HG03066 (cell line): ENCODE results near the gene IFI16.
"Not testable (repeated sequence)": the region's sequence is repeated elsewhere in the genome, so short reads cannot be mapped to it uniquely, and the experiment has no call there.

Experiments
- ATAC-seq: cut with Tn5 transposase; IDR thresholded peaks from one replicate; pipeline ENCODE4 v1.9.1; 2021; ENCODE audit warnings: low read depth; ENCODE audit not compliant: unreplicated experiment

IFI16 gene

DNA sequence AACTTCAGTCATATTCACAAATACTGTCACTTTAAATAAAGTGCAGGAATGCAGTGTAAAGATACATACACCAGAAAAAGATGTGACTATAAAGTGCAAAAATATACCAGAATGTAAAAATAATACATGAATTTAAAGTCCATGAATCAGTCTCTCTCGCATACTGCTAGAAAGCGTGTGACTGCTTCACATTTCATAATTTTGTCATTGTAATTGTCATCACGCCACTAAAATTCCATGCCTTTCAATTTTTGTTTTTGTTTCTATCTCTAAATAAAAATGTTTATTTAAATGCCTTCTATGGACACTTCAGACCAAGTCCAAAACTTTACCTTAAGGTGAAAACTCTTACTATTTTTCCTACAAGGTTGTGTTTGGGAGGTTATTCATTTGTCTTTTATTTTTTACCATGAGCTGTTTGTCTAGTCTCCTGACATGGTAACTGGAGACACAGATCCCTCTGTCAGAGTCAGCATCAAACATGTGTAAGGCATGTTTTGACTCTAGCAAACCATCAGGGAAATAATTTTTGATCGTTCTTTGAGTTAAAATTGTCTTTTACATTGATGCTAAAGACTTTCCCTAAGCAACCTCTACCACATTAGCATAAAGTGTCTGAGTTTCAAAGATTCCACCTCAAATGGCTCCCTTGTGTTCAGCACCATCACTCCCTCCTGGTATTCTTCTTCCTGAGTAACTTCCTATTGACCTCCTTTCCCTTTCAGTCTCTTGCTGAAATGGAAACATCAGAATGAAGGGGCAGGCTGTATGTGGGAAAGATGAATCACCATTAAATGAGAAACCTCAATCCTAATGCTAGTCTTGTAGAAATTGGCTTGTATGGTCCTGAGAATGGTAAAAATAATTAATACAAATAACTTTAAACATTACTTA is 80.8 kb downstream of the IFI16 start:
- no peak for ATAC-seq

DNA sequence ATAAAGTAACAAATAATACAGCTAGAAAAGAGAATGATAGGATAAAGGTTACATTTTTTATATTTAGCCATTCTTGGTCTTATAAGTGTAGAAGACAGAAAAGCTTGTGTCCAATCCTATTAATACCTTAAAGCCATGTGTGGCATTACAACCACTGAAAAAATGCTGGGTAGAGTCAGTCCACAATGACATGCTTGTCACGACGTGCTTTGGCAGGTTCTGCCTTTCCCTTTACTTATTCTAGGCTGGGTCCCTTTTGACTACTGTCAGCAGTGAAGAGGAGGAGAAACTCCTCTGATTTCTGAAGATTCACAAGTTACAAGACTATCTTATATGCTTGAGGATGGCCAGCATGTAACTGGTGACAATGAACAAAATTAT is 81.5 kb downstream of the IFI16 start:
- ATAC-seq, result no peak

DNA sequence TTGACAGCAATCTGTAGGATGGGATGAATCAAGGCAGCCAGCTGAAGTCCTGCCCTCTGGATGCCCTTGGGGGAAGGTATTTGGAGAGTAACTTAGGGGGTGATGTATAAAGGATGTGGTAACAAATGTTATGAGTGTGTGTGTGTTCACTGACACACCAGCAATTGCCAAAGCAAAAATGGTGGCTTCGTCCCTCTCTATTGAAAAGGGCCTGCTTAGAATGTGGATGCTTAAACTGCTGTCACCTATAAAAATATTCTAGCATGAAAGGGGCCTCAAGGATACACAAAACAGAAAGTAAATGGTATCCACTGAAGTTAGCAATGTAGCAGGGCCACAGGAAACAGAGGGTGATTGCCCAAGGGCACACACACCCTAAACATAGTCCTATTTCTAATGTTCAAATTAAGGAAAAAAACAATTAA is 81.9 kb downstream of the IFI16 start:
- ATAC-seq, result no peak

DNA sequence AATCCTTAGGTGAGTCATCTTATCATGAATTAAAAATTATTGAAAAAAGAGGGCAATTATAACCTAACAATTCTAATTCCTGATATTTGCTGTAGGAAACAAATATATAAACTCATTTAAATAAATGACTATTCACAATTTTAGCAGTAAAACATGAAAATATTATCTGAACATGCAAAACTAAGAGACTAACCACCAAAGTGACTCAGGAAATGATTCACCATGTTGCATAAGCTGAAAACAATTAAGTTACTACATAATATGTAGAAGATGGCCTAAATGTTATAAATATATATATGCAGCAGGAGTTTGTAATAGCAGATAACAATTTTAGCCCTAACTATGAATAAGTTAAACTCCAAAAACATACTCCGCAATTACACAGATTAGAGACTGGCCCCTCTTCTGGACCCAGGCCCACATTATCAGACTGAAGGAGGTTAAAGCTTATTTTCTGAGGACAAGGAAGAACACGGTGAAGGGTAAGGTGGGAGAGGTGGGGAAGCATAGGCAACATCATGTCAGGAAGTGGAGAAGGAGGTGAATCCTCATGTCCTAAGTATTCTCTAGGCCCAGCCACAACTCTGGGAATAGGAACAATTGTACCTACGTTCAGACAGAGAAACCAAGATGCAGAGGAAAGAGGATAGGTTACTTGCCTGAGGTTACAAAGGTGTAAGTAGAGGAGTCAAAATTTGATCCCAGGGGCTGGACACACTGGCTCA is 82.5 kb downstream of the IFI16 start:
- ATAC-seq, result no peak

GRCh38 chr1:159098596-159098995 is 88.9 kb downstream of the IFI16 start:
- ATAC-seq, result no peak

GRCh38 chr1:159100589-159100988 is 90.9 kb downstream of the IFI16 start:
- no peak for ATAC-seq

DNA sequence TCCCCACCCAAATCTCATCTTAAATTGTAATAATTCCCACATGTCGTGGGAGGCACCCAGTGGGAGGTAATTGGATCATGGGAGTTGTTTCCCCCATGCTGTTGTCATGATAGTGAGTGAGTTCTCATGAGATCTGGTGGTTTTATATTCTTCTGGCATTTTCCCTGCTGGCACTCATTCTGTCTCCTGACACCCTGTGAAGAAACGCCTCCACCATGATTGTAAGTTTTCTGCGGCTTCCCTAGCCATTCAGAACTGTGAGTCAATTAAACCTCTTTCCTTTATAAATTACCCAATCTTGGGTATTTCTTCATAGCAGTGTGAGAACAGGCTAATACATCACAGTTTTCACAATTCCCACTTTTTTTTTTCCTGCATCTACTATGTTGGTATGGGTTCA is 93.3 kb downstream of the IFI16 start:
- ATAC-seq, result not testable (repeated sequence)
